Left ventricle myocardium inferior (tissue), 1 donor: ENCODE measurements around the gene IRF2. TPM values are rescaled to one million over a fixed set of nuclear protein-coding genes. Genes with fewer than 3 reads are reported as not detected.
"Not testable (repeated sequence)": the region's sequence is repeated elsewhere in the genome, so short reads cannot be mapped to it uniquely, and the experiment has no call there.

Experiments used
- DNase-seq: peaks from one replicate; pipeline ENCODE4 v3.0.0-alpha.2; 2020
- H3K27ac ChIP-seq: fragments of 200-600 bp; replicated peaks from 2 replicates; pipeline ENCODE4 v1.8.0; 2021
- H3K27me3 ChIP-seq: fragments of 200-600 bp; 2 replicates; pipeline ENCODE4 v1.8.0; 2021; ENCODE audit warnings: low read depth
- H3K36me3 ChIP-seq: fragments of 200-600 bp; 2 replicates; pipeline ENCODE4 v1.8.0; 2021
- H3K4me1 ChIP-seq: fragments of 200-600 bp; 2 replicates; pipeline ENCODE4 v1.8.0; 2021
- H3K4me3 ChIP-seq: fragments of 200-600 bp; 2 replicates; pipeline ENCODE4 v1.8.0; 2021; ENCODE audit warnings: mild to moderate bottlenecking, moderate library complexity
- H3K9me3 ChIP-seq: fragments of 200-600 bp; replicated peaks from 2 replicates; pipeline ENCODE4 v1.8.0; 2021
- CTCF ChIP-seq: fragments of 200-600 bp; IDR thresholded peaks from 2 replicates; pipeline ENCODE4 v1.8.0; 2021; ENCODE audit warnings: antibody characterized with exemption, mild to moderate bottlenecking, borderline replicate concordance
- intact Hi-C: fragments of 100-400 bp; cut with micrococcal nuclease; formaldehyde crosslinking; loops from one replicate; pipeline ENCODE4 v1.11.0; 2022
- total RNA-seq: library from RNA; stranded (reverse); fragmentation: NEBNext Ultra II Directional; extraction: Animal tissue kit (Norgen Biotek cat#: 25700); gene quantifications from one replicate; pipeline ENCODE4 v1.2.1, GENCODE V29; 2021
- donor health status: DM: no; HTN: yes; CAD: no; lungs with severe emphysema.

Gene IRF2
- total RNA-seq, 1 donor from 2014 or later: 25.9 TPM

GRCh38 chr4:184380707-184381106, 93.6 kb downstream of the IRF2 start:
- H3K4me3 ChIP-seq: no peak overlapping the region
- no peak for TF ChIP-seq CTCF
- intact Hi-C loops: no loop called here
- peaks cover 49% of the 10 kb centered on the region for H3K4me1 ChIP-seq
- H3K9me3 ChIP-seq: no peaks in the 10 kb centered on the region
- no peaks in the 10 kb centered on the region for H3K27me3 ChIP-seq
- no peak for DNase-seq
- H3K27ac ChIP-seq: no peak overlapping the region
- H3K36me3 ChIP-seq: no peaks in the 10 kb centered on the region

DNA sequence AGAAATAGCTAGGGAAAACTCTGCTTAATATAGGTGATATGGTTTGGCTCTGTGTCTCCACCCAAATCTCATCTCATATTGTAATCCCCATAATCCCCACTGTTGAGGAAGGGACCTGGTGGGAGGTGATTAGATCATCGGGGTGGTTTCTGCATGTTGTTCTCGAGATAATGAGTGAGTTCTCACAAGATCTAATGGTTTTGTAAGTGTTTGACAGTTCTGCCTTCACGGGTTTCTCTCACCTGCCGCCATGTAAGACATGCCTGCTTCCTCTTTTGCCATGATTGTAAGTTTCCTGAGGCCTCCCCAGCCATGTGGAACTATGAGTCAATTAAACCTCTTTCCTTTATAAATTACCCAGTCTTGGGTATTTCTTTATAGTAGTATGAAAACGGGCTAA, 94.1 kb downstream of the IRF2 start:
- H3K27ac ChIP-seq, H3K9me3 ChIP-seq, intact Hi-C loops, DNase-seq, H3K27me3 ChIP-seq, H3K4me3 ChIP-seq, H3K36me3 ChIP-seq: not testable (repeated sequence)
- H3K4me1 ChIP-seq: peaks cover 44% of the 10 kb centered on the region

GRCh38 chr4:184376923-184377322, 97.4 kb downstream of the IRF2 start:
- DNase-seq: no peak
- H3K27me3 ChIP-seq: no peaks in the 10 kb centered on the region
- intact Hi-C loops: no loop called here
- TF ChIP-seq CTCF: no peak
- H3K27ac ChIP-seq: no peak overlapping the region
- H3K36me3 ChIP-seq: no peaks in the 10 kb centered on the region
- H3K4me1 ChIP-seq: peaks cover 11% of the 10 kb centered on the region
- no peak overlapping the region for H3K4me3 ChIP-seq
- H3K9me3 ChIP-seq: no peaks in the 10 kb centered on the region

- H3K36me3 ChIP-seq: no peaks in the 10 kb centered on the region
- no peak overlapping the region for H3K4me3 ChIP-seq
- intact Hi-C loops: no loop called here
- no peaks in the 10 kb centered on the region for H3K27me3 ChIP-seq
- no peaks in the 10 kb centered on the region for H3K9me3 ChIP-seq
- H3K27ac ChIP-seq: no peak overlapping the region
- H3K4me1 ChIP-seq: peaks cover 5% of the 10 kb centered on the region
- no peak for TF ChIP-seq CTCF
- no peak for DNase-seq
Observed at GRCh38 chr4:184376126-184376838, 98.1 kb downstream of the IRF2 start.

DNA sequence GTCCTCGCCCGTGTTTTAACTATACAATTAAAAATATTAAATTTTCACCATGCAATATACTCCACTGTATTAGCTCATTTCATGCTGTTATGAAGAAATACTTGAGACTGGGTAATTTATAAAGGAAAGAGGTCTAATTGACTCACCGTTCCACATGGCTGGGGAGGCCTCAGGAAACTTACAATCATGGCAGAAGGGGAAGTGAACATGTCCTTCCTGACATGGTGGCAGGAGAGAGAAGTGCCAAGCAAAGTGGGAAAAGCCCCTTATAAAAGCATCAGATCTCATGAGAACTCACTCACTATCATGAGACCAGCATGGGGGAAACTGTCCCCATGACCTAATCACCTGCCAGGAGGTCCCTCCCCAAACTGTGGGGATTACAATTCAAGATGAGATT, 98.7 kb downstream of the IRF2 start:
- intact Hi-C loops, H3K36me3 ChIP-seq, H3K27ac ChIP-seq, H3K27me3 ChIP-seq, H3K9me3 ChIP-seq, H3K4me3 ChIP-seq, H3K4me1 ChIP-seq, DNase-seq: not testable (repeated sequence)

- no peaks in the 10 kb centered on the region for H3K36me3 ChIP-seq
- no peak for TF ChIP-seq CTCF
- no peaks in the 10 kb centered on the region for H3K9me3 ChIP-seq
- DNase-seq: no peak
- H3K27me3 ChIP-seq: no peaks in the 10 kb centered on the region
- intact Hi-C loops: no loop called here
- no peak overlapping the region for H3K4me3 ChIP-seq
- no peak overlapping the region for H3K27ac ChIP-seq
- H3K4me1 ChIP-seq: no peaks in the 10 kb centered on the region
Observed at GRCh38 chr4:184375027-184375426, 99.3 kb downstream of the IRF2 start.
